K562 (cell line): ENCODE measurements around the gene MATN4. TPM values are rescaled to one million over a fixed set of nuclear protein-coding genes. Genes with fewer than 3 reads are reported as not detected.

Source experiments
- BCL6 ChIP-seq: fragments of 250-450 bp; sonication (Bioruptor Pico); IDR thresholded peaks from 2 replicates; pipeline ENCODE4 v1.4.0; 2020
- ETS1 ChIP-seq: conservative IDR thresholded peaks from 2 replicates; pipeline ENCODE4 v1.6.1; 2011; ENCODE audit warnings: low read depth, mild to moderate bottlenecking, low read length; ENCODE audit not compliant: control insufficient read depth
- FOXJ2 ChIP-seq: fragments of 200-800 bp; sonication (Bioruptor generic); IDR thresholded peaks from 2 replicates; pipeline ENCODE4 v1.6.1; 2016; ENCODE audit warnings: missing genetic modification characterization, missing compliant biosample characterization
- GABPB2 ChIP-seq: fragments of 250-450 bp; sonication (Bioruptor Pico); conservative IDR thresholded peaks from 2 replicates; pipeline ENCODE4 v1.5.1; 2021; ENCODE audit warnings: mild to moderate bottlenecking
- GATAD2B ChIP-seq: fragments of 450-650 bp; IDR thresholded peaks from 2 replicates; pipeline ENCODE4 v1.6.1; 2017; ENCODE audit warnings: mild to moderate bottlenecking, borderline replicate concordance
- GMEB1 ChIP-seq: fragments of 250-450 bp; sonication (Bioruptor Pico); IDR thresholded peaks from 2 replicates; pipeline ENCODE4 v1.4.0; 2020; ENCODE audit warnings: mild to moderate bottlenecking
- ID3 ChIP-seq, 2 experiments: fragments of 250-450 bp in 1 of 2; fragments of 450-650 bp in 1 of 2; sonication (Bioruptor Pico) in 1 of 2; IDR thresholded peaks; 2 replicates each; pipeline versions ENCODE4 v1.6.1 to v1.8.0; 2016 to 2021; ENCODE audit warnings: mild to moderate bottlenecking in 2 of 2, moderate library complexity in 2 of 2, missing compliant biosample characterization in 1 of 2, missing genetic modification characterization in 1 of 2
- RBBP5 ChIP-seq: fragments of 200-600 bp; sonication (generic); IDR thresholded peaks from 2 replicates; pipeline ENCODE4 v1.6.1; 2012; ENCODE audit warnings: borderline replicate concordance, mild to moderate bottlenecking, low read length, control low read depth, inconsistent platforms; ENCODE audit not compliant: insufficient read depth, poor library complexity, severe bottlenecking
- ZNF324 ChIP-seq: fragments of 250-450 bp; sonication (Bioruptor Pico); IDR thresholded peaks from 2 replicates; pipeline ENCODE4 v1.4.0; 2020; ENCODE audit warnings: mild to moderate bottlenecking
- polyA plus RNA-seq, 8 experiments: library from polyadenylated mRNA; depleted of rRNA in 4 of 8; stranded (reverse) in 5 of 8; unstranded in 3 of 8; fragments of >200 nt; fragmentation: Nextera tagmentation in 2 of 8; fragmentation: Illumina TruSeq in 1 of 8; extraction: Ambion mirVana in 2 of 8; extraction: Trizol in 1 of 8; gene quantifications; 2 replicates each; pipeline versions ENCODE4 v1.2.1 to v1.2.3, GENCODE V29; 2011 to 2014; ENCODE audit warnings: inconsistent platforms in 1 of 8, missing spikeins in 1 of 8
- total RNA-seq, 7 experiments: library from RNA; depleted of rRNA in 6 of 7; stranded (reverse); fragments of >200 nt in 6 of 7; fragmentation: Illumina TruSeq in 2 of 7; extraction: Trizol in 2 of 7; gene quantifications; 2 replicates each; pipeline versions ENCODE4 v1.2.1 to v1.2.3, GENCODE V29; 2011 to 2021; ENCODE audit warnings: low replicate concordance in 1 of 7
- TF ChIP-seq, protein P1 (sequence below): fragments of 200-800 bp; sonication (Bioruptor generic); IDR thresholded peaks from 2 replicates; pipeline ENCODE4 v1.6.1; 2016; ENCODE audit warnings: missing genetic modification characterization, missing compliant biosample characterization

MATN4 gene
- total and polyA plus RNA-seq, 9 of the 15 experiments (the other 6 are each of a cell fraction or from before 2014, with no cell fraction given) = 0.09 TPM; not detected in 8

DNA sequence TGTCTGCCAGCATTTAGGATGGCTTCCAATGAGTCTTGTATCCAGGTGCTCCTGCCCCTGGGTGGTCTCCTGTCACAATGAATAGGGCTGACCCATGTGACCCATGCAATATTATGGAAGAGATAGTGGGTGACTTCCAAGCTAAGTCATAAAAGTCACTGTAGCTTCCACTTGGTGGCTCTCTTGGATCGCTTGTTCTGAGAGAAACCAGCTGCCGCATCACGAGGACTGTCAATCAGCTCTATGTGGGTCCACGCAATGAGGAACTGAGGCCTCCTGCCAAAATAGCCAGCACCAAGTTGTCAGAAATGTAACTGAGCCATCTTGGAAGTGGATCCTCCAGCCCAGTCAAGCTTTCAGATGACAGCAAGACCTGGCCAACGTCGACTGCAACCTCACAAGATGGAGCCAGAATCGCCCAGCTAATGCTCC, 14.9 kb upstream of the MATN4 start (continued):
- TF ChIP-seq, protein P1, sequence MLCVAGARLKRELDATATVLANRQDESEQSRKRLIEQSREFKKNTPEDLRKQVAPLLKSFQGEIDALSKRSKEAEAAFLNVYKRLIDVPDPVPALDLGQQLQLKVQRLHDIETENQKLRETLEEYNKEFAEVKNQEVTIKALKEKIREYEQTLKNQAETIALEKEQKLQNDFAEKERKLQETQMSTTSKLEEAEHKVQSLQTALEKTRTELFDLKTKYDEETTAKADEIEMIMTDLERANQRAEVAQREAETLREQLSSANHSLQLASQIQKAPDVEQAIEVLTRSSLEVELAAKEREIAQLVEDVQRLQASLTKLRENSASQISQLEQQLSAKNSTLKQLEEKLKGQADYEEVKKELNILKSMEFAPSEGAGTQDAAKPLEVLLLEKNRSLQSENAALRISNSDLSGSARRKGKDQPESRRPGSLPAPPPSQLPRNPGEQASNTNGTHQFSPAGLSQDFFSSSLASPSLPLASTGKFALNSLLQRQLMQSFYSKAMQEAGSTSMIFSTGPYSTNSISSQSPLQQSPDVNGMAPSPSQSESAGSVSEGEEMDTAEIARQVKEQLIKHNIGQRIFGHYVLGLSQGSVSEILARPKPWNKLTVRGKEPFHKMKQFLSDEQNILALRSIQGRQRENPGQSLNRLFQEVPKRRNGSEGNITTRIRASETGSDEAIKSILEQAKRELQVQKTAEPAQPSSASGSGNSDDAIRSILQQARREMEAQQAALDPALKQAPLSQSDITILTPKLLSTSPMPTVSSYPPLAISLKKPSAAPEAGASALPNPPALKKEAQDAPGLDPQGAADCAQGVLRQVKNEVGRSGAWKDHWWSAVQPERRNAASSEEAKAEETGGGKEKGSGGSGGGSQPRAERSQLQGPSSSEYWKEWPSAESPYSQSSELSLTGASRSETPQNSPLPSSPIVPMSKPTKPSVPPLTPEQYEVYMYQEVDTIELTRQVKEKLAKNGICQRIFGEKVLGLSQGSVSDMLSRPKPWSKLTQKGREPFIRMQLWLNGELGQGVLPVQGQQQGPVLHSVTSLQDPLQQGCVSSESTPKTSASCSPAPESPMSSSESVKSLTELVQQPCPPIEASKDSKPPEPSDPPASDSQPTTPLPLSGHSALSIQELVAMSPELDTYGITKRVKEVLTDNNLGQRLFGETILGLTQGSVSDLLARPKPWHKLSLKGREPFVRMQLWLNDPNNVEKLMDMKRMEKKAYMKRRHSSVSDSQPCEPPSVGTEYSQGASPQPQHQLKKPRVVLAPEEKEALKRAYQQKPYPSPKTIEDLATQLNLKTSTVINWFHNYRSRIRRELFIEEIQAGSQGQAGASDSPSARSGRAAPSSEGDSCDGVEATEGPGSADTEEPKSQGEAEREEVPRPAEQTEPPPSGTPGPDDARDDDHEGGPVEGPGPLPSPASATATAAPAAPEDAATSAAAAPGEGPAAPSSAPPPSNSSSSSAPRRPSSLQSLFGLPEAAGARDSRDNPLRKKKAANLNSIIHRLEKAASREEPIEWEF (CRISPR knock-in tag) = no peak
- TF ChIP-seq GATAD2B (no peak), GMEB1 (CRISPR knock-in tag) (no peak), FOXJ2 (tag) (peak; percentile 53; the same call in 1 of the 2 replicates), RBBP5 (no peak), BCL6 (CRISPR knock-in tag) (no peak), GABPB2 (no peak), ETS1 (no peak), ZNF324 (CRISPR knock-in tag) (no peak), ID3 (CRISPR knock-in tag; IDR thresholded peaks at IDR 0.05) (no peak), ID3 (tag; IDR thresholded peaks at IDR 0.05) (no peak)
